RWPE2 (cell line): ENCODE measurements around the gene RIMS4.

Source experiments
- ATAC-seq: fragments of 200-7000 bp; cut with Tn5 transposase; 3 replicates; pipeline ENCODE4 v1.9.1; 2021; ENCODE audit warnings: low read depth
- DNase-seq: peaks from one replicate; pipeline ENCODE4 v3.0.0-alpha.2; 2020; ENCODE audit warnings: low spot score
- H3K27ac ChIP-seq: fragments of 450-650 bp; 2 replicates; pipeline ENCODE4 v1.5.1; 2017; ENCODE audit warnings: mild to moderate bottlenecking; ENCODE audit not compliant: poor library complexity, severe bottlenecking
- H3K27me3 ChIP-seq: fragments of 250-450 bp; sonication (Bioruptor Pico); 2 replicates; pipeline ENCODE4 v1.5.1; 2021; ENCODE audit warnings: mild to moderate bottlenecking, moderate library complexity; ENCODE audit not compliant: insufficient read depth, poor library complexity, severe bottlenecking
- H3K36me3 ChIP-seq: fragments of 250-450 bp; sonication (Bioruptor Pico); 2 replicates; pipeline ENCODE4 v1.5.1; 2020; ENCODE audit warnings: low read depth, mild to moderate bottlenecking, moderate library complexity
- H3K4me1 ChIP-seq: fragments of 250-450 bp; sonication (Bioruptor Pico); 2 replicates; pipeline ENCODE4 v1.5.1; 2021; ENCODE audit warnings: mild to moderate bottlenecking, moderate library complexity; ENCODE audit not compliant: insufficient read depth, poor library complexity, severe bottlenecking
- H3K4me3 ChIP-seq: fragments of 250-450 bp; sonication (Bioruptor Pico); 2 replicates; pipeline ENCODE4 v1.5.1; 2021; ENCODE audit warnings: mild to moderate bottlenecking, moderate library complexity; ENCODE audit not compliant: severe bottlenecking
- H3K9me3 ChIP-seq: fragments of 250-450 bp; sonication (Bioruptor Pico); 2 replicates; pipeline ENCODE4 v1.5.1; 2021; ENCODE audit warnings: mild to moderate bottlenecking, moderate library complexity; ENCODE audit not compliant: severe bottlenecking
- TF ChIP-seq, protein P1 (sequence below): fragments of 450-650 bp; IDR thresholded peaks from one replicate; pipeline ENCODE4 v1.5.1; 2017; ENCODE audit warnings: mild to moderate bottlenecking, moderate library complexity; ENCODE audit not compliant: poor library complexity, severe bottlenecking

The RIMS4 gene

GRCh38 chr20:44814937-44815336, 4.6 kb upstream of the RIMS4 start:
- Histone ChIP-seq H3K36me3 (no peaks in the 10 kb centered on the region), H3K27ac (no peak overlapping the region), H3K27me3 (peaks cover 50% of the 10 kb centered on the region), H3K4me3 (no peak overlapping the region), H3K4me1 (no peaks in the 10 kb centered on the region), H3K9me3 (peaks cover 5% of the 10 kb centered on the region)
- TF ChIP-seq, protein P1, sequence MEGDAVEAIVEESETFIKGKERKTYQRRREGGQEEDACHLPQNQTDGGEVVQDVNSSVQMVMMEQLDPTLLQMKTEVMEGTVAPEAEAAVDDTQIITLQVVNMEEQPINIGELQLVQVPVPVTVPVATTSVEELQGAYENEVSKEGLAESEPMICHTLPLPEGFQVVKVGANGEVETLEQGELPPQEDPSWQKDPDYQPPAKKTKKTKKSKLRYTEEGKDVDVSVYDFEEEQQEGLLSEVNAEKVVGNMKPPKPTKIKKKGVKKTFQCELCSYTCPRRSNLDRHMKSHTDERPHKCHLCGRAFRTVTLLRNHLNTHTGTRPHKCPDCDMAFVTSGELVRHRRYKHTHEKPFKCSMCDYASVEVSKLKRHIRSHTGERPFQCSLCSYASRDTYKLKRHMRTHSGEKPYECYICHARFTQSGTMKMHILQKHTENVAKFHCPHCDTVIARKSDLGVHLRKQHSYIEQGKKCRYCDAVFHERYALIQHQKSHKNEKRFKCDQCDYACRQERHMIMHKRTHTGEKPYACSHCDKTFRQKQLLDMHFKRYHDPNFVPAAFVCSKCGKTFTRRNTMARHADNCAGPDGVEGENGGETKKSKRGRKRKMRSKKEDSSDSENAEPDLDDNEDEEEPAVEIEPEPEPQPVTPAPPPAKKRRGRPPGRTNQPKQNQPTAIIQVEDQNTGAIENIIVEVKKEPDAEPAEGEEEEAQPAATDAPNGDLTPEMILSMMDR, result no peak
- ATAC-seq (no peak), DNase-seq (no peak)

DNA sequence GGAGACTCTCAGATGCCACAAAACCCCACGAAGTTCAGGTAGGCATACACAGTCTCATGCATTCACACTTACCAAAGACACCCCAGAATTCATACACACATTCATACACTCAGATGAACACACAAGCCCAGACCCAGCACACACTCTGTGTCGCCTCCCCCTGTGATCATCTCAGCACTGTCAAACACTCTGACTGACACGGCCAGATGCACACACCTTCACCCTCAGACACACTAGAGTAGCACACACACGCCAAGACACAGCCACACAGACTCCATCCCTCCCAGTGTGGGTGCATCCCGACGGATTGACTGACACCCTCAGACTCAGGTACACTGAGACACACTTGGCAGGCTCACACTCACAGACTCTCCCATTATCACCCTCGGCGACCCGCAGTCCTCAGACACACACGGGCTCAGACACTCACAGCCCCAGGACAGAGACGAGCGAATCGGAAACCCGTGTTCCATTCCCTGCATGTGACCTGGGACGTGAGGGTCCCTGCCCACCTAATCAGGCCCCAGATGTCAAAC, 872 bp upstream of the RIMS4 start:
- no peaks in the 10 kb centered on the region for H3K4me1 ChIP-seq
- DNase-seq, result peak; percentile 74
- peaks cover 5% of the 10 kb centered on the region for H3K9me3 ChIP-seq
- no peaks in the 10 kb centered on the region for H3K36me3 ChIP-seq
- no peak for ATAC-seq
- peaks cover 66% of the 10 kb centered on the region for H3K27me3 ChIP-seq
- TF ChIP-seq, protein P1, result no peak
- no peak overlapping the region for H3K4me3 ChIP-seq
- H3K27ac ChIP-seq, result no peak overlapping the region

GRCh38 chr20:44810061-44810390, 320 bp downstream of the RIMS4 start:
- H3K4me1 ChIP-seq, result no peaks in the 10 kb centered on the region
- no peaks in the 10 kb centered on the region for H3K36me3 ChIP-seq
- peak; percentile 76 for DNase-seq
- TF ChIP-seq, protein P1, result no peak
- ATAC-seq, result peak; percentile 30; the same call in 2 of the 3 replicates
- peaks cover 5% of the 10 kb centered on the region for H3K9me3 ChIP-seq
- peaks cover 69% of the 10 kb centered on the region for H3K27me3 ChIP-seq
- H3K4me3 ChIP-seq, result peak overlapping the region; percentile 8
- H3K27ac ChIP-seq, result no peak overlapping the region

DNA sequence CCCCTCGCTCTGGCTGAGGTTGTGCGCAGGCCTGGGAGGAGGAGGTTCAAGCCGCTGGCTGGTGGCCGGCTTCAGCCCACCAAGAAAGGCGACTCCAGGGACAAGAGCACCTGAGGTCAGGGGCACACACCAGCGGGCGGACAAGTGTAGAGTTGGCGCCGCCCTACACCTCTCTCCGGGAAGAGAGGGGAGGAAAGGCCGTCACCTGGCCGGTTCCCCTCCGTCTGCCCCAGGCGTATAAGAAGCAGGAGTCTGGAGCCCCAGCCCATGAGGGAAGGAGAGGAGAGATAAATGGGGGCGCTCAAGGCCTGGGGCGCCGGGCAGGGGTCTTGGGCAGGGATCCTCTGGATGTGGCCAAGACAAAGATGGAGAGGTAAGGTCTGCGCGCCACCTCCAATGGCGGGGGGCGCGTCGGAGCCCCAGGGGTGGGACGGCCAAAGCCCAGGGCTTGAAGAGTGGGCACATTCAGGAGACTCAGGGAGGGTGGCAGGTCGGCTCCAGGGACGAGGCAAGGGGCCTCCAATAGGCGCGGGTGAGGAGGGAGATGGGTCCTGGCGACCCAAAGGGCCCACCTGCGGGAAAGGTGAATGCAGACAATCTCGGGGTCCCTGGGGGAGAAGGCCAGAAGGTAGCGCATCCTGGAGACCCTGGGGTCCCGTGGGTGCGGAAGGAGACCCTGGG, 826 bp downstream of the RIMS4 start:
- DNase-seq (peak; percentile 81), ATAC-seq (no peak)
- peaks cover 5% of the 10 kb centered on the region for H3K9me3 ChIP-seq
- no peaks in the 10 kb centered on the region for H3K4me1 ChIP-seq
- TF ChIP-seq, protein P1, result no peak
- H3K27ac ChIP-seq, result no peak overlapping the region
- H3K36me3 ChIP-seq, result no peaks in the 10 kb centered on the region
- no peak overlapping the region for H3K4me3 ChIP-seq
- H3K27me3 ChIP-seq, result peaks cover 69% of the 10 kb centered on the region

DNA sequence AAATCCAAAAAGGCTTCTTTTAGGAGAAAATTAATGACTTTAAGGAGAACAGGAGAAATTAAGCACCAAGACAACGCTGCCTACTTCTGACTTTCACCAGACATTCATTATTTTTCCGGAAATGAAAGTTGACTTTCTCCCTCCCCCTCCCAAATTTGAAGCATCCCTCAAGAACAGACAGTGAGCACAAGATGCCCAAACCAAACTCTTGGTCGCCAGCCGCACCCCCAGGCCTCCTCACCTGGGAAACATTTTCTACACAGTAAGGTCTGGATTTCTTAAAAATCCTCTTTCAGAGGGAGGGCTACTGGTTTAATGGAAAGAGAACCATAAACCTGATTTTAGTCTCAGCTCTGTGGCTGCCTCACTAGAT, 2.7 kb downstream of the RIMS4 start:
- ATAC-seq (no peak), DNase-seq (peak; percentile 28)
- TF ChIP-seq, protein P1, result no peak
- Histone ChIP-seq H3K27me3 (peaks cover 62% of the 10 kb centered on the region), H3K27ac (no peak overlapping the region), H3K9me3 (peaks cover 5% of the 10 kb centered on the region), H3K4me1 (no peaks in the 10 kb centered on the region), H3K36me3 (no peaks in the 10 kb centered on the region), H3K4me3 (no peak overlapping the region)
